ENCODE measurements around the gene RAB26. TPM values are rescaled to one million over a fixed set of nuclear protein-coding genes. Genes with fewer than 3 reads are reported as not detected.

RAB26 gene
- total RNA-seq, 4 donors from 2014 or later, result 17.9 to 33.8 (median 24.3) TPM

DNA sequence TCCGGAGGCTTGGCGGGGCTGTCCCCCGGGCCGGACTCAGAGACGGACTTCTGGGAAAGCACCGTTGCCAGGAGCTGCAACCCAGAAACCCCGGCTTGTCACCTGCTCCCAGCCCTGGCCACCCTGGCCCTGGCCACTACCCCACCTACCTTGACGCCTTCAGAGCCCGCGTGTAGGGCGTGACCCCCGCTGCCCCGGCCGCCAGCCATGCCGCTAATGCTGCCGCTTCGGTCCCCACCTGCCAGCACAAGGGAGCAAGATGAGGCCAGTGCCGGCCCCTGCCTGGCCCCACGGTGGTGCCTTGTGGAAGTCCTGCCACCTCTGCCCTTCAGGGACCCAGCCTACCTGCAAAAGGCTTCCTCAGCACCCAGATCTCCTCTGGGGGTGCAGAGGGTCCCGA lies 36.5 kb downstream of the RAB26 start:
- Histone ChIP-seq H3K27ac (no peak overlapping the region), H3K27me3 (no peaks in the 10 kb centered on the region), H3K36me3 (no peaks in the 10 kb centered on the region), H3K4me3 (no peak overlapping the region), H3K4me1 (no peaks in the 10 kb centered on the region), H3K9me3 (no peaks in the 10 kb centered on the region)
- no peak for DNase-seq
- TF ChIP-seq POLR2A (IDR thresholded peaks at IDR 0.05), result no peak
- TF ChIP-seq, protein P1, sequence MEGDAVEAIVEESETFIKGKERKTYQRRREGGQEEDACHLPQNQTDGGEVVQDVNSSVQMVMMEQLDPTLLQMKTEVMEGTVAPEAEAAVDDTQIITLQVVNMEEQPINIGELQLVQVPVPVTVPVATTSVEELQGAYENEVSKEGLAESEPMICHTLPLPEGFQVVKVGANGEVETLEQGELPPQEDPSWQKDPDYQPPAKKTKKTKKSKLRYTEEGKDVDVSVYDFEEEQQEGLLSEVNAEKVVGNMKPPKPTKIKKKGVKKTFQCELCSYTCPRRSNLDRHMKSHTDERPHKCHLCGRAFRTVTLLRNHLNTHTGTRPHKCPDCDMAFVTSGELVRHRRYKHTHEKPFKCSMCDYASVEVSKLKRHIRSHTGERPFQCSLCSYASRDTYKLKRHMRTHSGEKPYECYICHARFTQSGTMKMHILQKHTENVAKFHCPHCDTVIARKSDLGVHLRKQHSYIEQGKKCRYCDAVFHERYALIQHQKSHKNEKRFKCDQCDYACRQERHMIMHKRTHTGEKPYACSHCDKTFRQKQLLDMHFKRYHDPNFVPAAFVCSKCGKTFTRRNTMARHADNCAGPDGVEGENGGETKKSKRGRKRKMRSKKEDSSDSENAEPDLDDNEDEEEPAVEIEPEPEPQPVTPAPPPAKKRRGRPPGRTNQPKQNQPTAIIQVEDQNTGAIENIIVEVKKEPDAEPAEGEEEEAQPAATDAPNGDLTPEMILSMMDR (IDR thresholded peaks at IDR 0.05), result no peak

DNA sequence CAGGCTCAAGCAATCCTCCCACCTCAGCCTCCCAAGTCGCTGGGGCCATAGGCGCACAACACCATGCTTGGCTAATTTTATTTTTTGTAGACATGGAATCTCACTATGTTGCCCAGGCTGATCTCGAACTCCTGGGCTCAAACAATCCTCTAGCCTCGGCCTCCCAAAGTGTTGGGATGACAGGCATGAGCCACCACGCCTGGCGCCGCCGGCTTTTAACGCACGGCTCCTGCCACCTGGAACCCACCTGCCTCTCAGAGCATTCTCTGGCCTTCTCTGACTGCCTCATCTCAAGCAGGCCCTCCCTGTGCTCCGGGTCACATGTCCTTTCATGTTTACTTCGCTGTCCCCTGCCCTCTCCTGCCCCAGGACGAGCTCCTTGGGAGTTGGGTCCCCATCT lies 37.6 kb downstream of the RAB26 start:
- no peaks in the 10 kb centered on the region for H3K9me3 ChIP-seq
- TF ChIP-seq, protein P1 (IDR thresholded peaks at IDR 0.05), result no peak
- no peak for TF ChIP-seq POLR2A (IDR thresholded peaks at IDR 0.05)
- H3K27me3 ChIP-seq, result no peaks in the 10 kb centered on the region
- no peaks in the 10 kb centered on the region for H3K36me3 ChIP-seq
- H3K4me3 ChIP-seq, result no peak overlapping the region
- DNase-seq, result no peak
- H3K27ac ChIP-seq, result no peak overlapping the region
- no peaks in the 10 kb centered on the region for H3K4me1 ChIP-seq

DNA sequence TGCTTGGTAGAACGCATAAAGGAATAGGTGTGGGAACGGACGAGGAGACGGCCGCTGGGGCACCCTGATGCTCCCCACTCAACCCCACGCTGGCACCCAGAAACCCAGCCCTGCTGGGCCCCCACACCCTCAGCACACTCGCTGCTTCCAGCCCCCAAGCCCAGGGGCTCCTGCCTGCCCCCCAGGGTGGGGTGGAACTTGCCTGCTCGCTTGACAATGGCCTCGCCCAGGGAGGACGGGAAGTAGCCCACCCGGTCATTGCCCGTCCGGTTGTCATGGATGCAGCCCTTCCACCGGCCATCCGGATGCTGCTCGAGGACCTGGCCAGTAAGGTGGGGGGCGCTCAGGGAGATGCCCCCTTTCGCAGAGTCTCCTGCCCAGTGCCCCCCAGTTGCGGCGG lies 38.1 kb downstream of the RAB26 start:
- Histone ChIP-seq H3K4me3 (no peak overlapping the region), H3K36me3 (no peaks in the 10 kb centered on the region), H3K27me3 (no peaks in the 10 kb centered on the region), H3K4me1 (no peaks in the 10 kb centered on the region), H3K27ac (no peak overlapping the region), H3K9me3 (no peaks in the 10 kb centered on the region)
- no peak for DNase-seq
- TF ChIP-seq POLR2A (IDR thresholded peaks at IDR 0.05), result no peak
- TF ChIP-seq, protein P1 (IDR thresholded peaks at IDR 0.05), result no peak

DNA sequence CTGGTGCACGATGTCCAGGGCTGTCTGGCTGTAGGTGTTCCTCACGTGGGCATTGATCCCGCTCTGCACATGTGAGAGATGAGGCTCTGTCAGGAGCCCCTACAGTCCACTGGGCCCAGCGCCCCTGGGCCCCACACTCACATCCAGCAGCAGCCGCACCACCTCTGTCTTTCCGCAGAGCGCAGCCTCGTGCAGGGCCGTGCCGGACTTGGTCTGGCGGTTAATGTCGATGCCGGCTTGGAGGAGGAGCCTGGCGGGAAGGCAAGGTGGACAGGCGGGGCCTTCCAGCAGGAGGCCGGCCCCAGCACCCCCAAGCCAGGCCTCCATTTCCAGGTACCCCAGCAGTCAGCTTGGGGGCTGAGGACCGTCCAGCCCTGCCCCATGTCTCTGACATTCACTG lies 38.8 kb downstream of the RAB26 start:
- TF ChIP-seq POLR2A (IDR thresholded peaks at IDR 0.05), result no peak
- TF ChIP-seq, protein P1 (IDR thresholded peaks at IDR 0.05), result no peak
- no peak overlapping the region for H3K27ac ChIP-seq
- H3K4me1 ChIP-seq, result no peaks in the 10 kb centered on the region
- H3K36me3 ChIP-seq, result no peaks in the 10 kb centered on the region
- H3K9me3 ChIP-seq, result no peaks in the 10 kb centered on the region
- H3K4me3 ChIP-seq, result no peak overlapping the region
- no peak for DNase-seq
- no peaks in the 10 kb centered on the region for H3K27me3 ChIP-seq

GRCh38 chr16:2188395-2188794 lies 40.0 kb downstream of the RAB26 start:
- no peak for DNase-seq

More at GRCh38 chr16:2188395-2188794, 40.0 kb downstream of the RAB26 start:
- TF ChIP-seq, protein P1 (IDR thresholded peaks at IDR 0.05), result no peak
- TF ChIP-seq POLR2A (IDR thresholded peaks at IDR 0.05), result no peak
- Histone ChIP-seq H3K9me3 (no peaks in the 10 kb centered on the region), H3K4me3 (no peak overlapping the region), H3K27ac (no peak overlapping the region), H3K4me1 (no peaks in the 10 kb centered on the region), H3K36me3 (no peaks in the 10 kb centered on the region), H3K27me3 (no peaks in the 10 kb centered on the region)
